Measurements from ENCODE around the gene VPS45.

DNA sequence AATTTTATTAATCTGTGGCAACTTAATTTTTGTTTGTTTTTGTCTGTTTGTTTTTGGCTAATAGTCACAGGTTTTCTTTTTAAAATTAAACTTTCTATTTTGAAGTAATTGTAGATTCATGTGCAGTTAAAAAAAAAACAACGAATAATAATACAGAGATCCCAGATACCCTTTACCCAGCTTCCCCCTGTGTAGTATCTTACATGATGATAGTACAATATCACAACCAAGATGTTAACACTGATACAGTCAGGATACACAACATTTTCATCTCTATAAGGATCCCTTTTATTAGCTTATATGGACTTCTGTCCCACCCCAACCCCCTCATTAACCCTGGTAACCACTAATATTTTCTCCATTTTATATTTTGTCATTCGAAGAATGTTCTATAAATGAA, 5.9 kb downstream of the VPS45 start:
- TF ChIP-seq, protein P1, sequence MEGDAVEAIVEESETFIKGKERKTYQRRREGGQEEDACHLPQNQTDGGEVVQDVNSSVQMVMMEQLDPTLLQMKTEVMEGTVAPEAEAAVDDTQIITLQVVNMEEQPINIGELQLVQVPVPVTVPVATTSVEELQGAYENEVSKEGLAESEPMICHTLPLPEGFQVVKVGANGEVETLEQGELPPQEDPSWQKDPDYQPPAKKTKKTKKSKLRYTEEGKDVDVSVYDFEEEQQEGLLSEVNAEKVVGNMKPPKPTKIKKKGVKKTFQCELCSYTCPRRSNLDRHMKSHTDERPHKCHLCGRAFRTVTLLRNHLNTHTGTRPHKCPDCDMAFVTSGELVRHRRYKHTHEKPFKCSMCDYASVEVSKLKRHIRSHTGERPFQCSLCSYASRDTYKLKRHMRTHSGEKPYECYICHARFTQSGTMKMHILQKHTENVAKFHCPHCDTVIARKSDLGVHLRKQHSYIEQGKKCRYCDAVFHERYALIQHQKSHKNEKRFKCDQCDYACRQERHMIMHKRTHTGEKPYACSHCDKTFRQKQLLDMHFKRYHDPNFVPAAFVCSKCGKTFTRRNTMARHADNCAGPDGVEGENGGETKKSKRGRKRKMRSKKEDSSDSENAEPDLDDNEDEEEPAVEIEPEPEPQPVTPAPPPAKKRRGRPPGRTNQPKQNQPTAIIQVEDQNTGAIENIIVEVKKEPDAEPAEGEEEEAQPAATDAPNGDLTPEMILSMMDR (conservative IDR thresholded peaks at IDR 0.05) = no peak
- TF ChIP-seq EZH2 (IDR thresholded peaks at IDR 0.05; ENCODE audit: low read depth) = no peak

All from PC-9 (cell line).